SK-N-MC (cell line): ENCODE measurements around the gene MBNL2.

Experiments used
- EZH2 ChIP-seq: fragments of 200-600 bp; sonication (generic); IDR thresholded peaks from one replicate; pipeline ENCODE4 v1.6.1; 2017; ENCODE audit warnings: antibody characterized with exemption
- FOXP2 ChIP-seq: optimal IDR thresholded peaks from 2 replicates; pipeline ENCODE3; 2011; ENCODE audit warnings: mild to moderate bottlenecking, moderate library complexity; ENCODE audit not compliant: insufficient read depth; ENCODE audit errors: extremely low read length, control extremely low read depth
- POLR2AphosphoS5 ChIP-seq: IDR thresholded peaks from 2 replicates; pipeline ENCODE4 v1.6.1; 2012; ENCODE audit warnings: mild to moderate bottlenecking, low read depth, low read length, borderline replicate concordance

GRCh38 chr13:97329331-97329730 lies 107.2 kb downstream of the MBNL2 start:
- TF ChIP-seq POLR2AphosphoS5, result no peak
- TF ChIP-seq EZH2, result no peak
- TF ChIP-seq FOXP2, result no peak
